Stimulated activated CD4-positive, alpha-beta T cell treated with anti-CD3 and anti-CD28 coated beads, Interleukin-4, amount 100 ng/mL, for 4 hours (primary cell): ENCODE results near the gene CACNB1.
"Not testable (repeated sequence)": the region's sequence is repeated elsewhere in the genome, so short reads cannot be mapped to it uniquely, and the experiment has no call there.

Experiments used
- DNase-seq, 2 experiments: peaks; one replicate each; pipeline ENCODE4 v3.0.0-alpha.2; 2020

Gene CACNB1

GRCh38 chr17:39150104-39150634, 47.3 kb downstream of the CACNB1 start:
- no peak for DNase-seq

DNA sequence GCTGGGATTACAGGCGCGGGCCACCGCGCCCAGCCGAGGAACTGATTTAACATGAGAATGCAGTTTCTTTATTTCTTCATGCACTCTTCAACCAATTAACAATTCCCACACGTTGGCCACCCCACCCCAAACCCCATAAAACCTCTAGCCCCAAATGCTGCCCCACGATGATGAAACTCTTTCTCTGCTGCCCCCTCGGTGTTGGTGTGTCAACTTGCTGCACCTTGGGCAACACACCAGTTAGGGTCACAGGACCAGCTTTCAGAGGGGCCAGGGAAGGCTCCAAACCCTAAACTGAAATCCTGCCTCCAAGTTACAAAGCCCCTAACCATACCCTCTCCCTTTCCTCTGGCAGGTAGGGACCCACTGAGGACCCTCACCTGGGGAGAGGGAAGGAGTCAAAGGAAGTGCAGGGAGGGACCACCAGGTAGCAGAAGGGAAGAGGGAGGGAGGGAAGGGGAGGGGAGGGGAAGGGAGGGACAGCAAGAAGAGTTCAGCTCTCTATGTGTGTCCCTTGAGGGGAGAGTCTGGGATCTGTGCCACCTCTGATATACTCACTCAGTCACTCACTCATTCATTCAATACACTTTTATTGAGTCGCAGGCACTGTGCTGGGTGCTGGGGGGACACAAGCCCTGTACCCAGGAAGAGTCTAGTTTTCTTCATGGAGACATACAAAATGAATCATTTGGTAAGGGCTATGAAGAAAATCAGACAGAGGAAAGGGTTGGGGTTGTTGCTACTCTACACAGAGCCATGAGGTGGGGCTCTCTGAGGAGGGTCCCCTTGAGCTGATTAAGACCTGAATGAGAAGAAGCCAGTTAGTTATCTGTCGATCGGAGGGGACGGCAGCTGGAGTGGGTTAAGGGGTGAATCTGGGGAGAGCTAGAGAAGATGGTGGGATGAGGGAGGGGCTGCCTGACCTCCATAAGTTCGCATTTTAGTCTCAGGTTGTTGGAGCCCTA, 50.0 kb downstream of the CACNB1 start:
- no peak for DNase-seq

GRCh38 chr17:39146273-39146672, 51.2 kb downstream of the CACNB1 start:
- DNase-seq = no peak

GRCh38 chr17:39145143-39145542, 52.3 kb downstream of the CACNB1 start:
- DNase-seq = no peak

- DNase-seq = no peak
Observed at GRCh38 chr17:39144416-39144840, 53.0 kb downstream of the CACNB1 start.

DNA sequence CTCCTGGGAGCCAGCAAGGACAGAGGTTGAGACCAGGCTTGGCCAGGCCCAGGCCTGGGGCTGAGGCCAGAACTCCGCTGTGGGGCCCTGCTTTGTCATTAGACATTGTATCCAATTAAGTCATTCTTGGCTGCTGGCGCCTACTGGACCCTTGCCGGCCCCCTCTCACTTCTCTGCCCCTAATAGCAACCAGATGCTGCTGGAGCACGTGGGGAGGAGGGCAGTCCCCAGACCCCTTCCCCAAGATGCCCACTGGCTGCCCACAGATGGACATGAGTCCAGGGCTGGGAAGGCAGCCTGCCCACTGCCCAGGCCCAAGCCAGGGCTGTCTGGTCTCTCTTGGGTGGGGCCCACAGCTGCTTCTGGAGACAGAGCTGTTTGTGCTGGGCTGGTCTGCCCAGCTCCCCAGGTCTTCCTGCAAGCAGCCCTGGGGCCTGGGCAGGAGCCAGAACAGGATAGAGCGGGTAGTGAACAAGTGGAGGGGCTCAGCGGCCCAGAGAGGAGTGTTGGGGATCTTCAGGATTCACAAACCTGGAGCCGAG, 53.8 kb downstream of the CACNB1 start:
- no peak for DNase-seq

DNA sequence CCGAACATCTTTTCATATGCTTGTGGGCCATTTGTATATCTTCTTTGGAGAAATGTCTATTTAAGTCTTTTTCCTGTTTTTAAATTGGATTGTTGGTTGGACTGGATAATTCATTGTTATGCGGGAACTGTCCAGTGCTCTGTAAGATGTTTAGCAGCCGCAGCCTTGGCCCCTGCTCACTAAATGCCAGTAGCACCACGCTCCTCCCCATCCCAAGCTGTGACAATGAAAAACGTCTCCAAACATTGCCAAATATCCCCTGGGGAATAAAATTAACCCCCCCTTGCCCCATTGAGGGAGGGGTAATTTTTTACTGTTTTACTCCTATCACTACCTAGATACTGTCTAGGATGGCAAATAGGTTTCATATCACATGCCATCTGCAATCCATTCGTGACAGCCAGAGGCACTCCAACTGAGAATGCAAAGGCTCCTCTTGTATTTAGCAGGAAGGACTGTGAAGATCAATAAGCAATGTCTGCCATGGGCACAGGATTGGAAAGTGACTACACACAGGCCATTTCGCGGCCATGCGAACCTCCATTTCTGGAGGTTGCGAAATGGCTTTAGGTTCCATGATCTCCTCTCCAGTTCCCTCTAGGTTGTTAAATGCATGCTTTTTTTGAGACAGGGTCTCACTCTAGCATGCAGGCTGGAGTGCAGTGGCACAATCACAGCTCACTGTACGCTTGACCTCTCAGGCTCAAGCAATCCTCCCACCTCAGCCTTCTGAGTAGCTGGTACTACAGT, 55.4 kb downstream of the CACNB1 start:
- DNase-seq = no peak

DNA sequence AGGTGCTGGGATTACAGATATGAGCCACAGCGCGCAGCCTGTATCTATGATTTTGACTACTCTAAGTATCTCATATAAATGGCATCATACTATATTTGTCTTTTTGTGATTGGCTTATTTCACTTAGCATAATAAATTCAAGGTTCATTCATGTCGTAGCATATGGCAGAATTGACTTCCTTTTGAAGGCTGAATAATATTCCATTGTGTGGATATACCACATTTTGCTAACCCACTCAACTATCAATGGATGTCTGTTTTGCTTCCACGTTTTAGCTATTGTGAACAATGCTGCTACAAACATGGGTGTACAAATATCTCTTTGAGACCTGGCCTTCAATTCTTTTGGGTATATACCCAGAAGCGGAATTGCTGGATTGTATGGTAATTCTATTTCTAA, 56.2 kb downstream of the CACNB1 start:
- DNase-seq = no peak

- no peak for DNase-seq
Observed at GRCh38 chr17:39139561-39139960, 57.9 kb downstream of the CACNB1 start.

DNA sequence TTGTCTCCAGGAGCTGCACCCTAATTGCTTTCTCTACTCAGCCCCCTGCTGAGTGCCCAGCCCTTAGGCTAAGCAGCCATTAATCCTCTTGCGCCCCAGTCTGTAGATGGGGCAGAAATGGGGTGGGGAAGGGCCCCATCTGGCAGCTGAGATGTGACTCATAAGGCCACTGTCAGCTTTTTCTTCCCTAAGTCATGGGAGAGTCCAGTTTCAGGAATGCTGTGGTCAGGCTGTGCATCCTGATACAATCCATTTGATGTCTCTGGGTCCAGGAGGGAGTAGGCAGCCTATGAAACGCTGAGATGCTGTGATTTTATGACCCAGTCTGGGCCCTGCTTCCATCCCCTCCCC, 58.3 kb downstream of the CACNB1 start:
- no peak for DNase-seq

DNA sequence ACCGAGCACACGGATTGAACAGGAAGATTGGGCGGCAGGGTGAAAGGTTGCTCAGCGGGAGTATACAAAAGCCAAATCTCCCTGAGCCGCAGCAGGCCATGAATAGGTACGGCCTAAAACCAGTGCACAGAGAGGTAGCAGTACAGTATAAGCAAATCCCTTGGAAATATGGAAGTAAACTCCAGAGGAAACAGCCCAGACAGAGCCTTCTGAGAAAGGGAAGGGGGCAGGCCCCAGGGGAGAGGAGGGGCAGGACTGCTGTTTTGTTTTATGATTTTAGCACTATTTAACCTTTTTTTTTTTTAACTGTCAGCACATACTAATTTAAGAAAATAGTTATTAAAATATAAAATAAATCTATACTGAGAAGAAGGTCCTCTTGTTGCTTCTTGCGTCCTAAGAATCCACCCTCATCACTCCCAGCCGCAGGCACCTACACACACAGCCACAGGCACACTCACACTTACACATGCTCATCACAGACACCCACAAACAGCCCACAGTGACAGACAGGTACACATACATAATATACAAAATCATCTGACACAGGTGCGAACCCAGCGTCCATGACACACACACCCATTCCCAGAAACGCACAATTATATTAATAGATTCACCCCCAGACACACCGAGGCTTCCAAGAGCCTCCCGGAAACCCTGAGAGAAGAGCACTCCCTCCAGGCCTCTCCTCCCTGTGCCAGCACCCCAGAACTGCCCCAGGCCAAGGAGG, 58.9 kb downstream of the CACNB1 start:
- DNase-seq = no peak

DNA sequence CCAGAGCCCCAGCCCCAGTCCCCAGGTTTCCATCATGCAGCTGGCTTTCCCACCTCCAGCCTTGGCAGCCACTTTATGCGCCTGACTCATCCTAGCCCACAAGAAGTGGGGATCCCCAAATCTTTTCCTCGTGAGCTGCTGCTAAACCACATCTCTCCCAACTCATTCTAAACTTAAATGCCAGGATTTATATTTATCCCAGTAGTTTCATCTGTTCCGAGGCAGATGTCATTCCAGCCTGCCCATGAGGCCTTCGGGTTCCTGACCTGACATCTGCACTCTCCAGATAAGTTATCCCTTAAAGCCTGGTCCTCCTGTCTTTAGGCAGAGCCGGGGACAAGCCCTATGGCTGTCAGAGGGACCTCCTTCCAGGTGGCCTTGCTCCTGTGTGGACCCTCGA, 62.6 kb downstream of the CACNB1 start:
- DNase-seq = no peak

GRCh38 chr17:39132192-39132610, 65.3 kb downstream of the CACNB1 start:
- no peak for DNase-seq

DNA sequence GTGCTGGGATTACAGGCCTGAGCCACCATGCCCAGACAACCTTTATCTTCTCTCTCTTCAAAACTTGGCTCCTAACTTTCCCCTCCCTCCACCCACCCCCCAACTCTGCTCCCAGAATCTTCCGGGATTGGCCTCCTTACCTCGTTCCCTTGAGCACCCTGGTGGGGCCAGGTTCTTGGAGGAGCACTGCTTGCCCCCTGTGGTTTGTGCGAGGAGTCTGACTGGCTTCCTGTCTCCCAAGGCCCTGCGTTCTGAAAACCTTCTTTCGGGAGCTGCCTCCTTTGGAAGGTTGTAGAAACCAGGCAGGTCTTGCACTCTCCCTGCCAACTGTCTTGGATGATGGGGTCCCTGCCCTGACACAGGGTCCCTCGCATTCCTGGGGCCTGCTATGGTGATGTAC, 65.9 kb downstream of the CACNB1 start:
- no peak for DNase-seq

DNA sequence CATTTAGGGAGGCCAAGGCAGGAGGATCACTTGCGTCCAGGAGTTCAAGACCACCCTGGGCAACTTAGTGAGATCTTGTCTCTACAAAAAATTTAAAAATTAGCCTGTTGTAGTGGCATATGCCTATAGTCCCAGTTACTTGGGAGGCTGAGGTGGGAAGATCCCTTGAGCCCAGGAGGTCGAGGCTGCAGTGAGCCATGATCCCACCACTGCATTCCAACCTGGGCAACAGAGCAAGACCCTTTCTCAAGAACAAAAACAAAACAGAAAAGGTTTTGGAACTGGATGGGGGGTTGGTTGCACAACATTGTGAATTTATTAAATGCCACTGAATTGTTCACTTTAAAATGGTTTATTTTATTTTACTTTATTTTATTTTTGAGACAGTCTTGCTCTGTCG, 67.3 kb downstream of the CACNB1 start:
- no peak for DNase-seq

GRCh38 chr17:39129544-39129943, 67.9 kb downstream of the CACNB1 start:
- DNase-seq = not testable (repeated sequence)

DNA sequence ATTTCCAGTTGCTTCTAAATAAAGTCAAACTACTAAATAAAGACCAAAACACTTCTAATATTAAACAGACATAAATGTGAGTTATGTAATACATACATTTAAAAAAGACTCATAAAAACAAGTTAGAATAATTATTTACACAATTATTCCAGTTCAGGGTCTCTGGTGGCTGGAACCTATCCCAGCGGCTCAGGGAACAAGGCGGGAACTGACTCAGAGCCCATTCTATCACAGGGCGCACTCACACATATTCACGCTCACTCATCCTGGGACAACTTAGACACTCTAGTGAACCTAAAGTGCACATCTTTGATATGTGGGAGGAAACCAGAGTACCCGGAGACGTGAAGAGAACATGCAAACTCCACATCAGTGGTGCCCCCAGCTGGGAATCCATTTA, 71.0 kb downstream of the CACNB1 start:
- DNase-seq = no peak

- DNase-seq = no peak
Observed at GRCh38 chr17:39125143-39125875, 72.2 kb downstream of the CACNB1 start.

DNA sequence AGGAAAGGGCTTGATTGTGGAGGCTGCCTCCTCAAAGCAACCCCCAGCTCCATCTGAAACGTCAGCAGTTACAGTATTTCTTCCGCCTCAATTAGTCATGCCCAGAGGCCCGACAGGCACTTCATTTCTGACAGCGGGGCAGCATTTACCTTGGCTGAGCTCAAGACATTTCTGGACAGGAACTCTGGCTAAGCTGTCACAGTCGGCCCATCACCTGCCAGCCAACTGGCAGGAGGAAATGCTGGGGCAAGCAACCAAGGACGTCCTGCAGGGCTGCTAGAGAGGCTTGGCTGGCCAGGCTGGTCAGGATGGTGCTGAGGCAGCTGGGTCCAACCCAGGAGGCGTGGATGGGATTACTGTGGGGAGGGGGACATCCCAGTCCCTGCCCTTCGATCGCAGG, 73.8 kb downstream of the CACNB1 start:
- DNase-seq = no peak
